ENCODE data around the gene NHSL2. TPM values are rescaled to one million over a fixed set of nuclear protein-coding genes. Genes with fewer than 3 reads are reported as not detected.

NHSL2 gene
- polyA plus RNA-seq, 1 of the 3 experiments (the other 2 are of a cell fraction): 0.61 TPM

DNA sequence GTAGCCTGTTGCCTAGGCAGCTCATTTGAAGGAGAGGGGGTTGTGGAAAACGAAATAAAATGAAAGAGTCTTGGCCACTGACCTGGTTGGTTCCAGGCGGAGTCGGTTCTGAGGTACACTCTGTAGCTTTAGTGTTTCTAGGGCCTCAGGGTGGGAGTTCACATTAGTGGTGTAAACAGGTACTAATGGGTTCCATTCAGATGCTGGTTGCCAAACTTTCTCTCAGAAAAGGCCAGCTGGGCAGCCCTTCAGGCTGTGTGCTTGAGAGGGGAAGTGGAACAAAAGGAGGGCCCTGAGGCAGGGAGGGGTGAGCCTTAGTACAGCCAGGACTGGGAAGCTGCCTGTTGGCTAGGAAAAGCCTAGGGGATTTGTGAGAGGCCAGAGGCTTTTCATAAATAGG lies 24.8 kb downstream of the NHSL2 start (continued):
- TF ChIP-seq, protein P1, sequence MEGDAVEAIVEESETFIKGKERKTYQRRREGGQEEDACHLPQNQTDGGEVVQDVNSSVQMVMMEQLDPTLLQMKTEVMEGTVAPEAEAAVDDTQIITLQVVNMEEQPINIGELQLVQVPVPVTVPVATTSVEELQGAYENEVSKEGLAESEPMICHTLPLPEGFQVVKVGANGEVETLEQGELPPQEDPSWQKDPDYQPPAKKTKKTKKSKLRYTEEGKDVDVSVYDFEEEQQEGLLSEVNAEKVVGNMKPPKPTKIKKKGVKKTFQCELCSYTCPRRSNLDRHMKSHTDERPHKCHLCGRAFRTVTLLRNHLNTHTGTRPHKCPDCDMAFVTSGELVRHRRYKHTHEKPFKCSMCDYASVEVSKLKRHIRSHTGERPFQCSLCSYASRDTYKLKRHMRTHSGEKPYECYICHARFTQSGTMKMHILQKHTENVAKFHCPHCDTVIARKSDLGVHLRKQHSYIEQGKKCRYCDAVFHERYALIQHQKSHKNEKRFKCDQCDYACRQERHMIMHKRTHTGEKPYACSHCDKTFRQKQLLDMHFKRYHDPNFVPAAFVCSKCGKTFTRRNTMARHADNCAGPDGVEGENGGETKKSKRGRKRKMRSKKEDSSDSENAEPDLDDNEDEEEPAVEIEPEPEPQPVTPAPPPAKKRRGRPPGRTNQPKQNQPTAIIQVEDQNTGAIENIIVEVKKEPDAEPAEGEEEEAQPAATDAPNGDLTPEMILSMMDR (IDR thresholded peaks at IDR 0.05): no peak
- TF ChIP-seq YY1 (IDR thresholded peaks at IDR 0.05; ENCODE audit: low read depth) (no peak), JUND (IDR thresholded peaks at IDR 0.05) (no peak), FOXM1 (IDR thresholded peaks at IDR 0.05; ENCODE audit: low read depth) (no peak)
- TF ChIP-seq, protein P2, sequence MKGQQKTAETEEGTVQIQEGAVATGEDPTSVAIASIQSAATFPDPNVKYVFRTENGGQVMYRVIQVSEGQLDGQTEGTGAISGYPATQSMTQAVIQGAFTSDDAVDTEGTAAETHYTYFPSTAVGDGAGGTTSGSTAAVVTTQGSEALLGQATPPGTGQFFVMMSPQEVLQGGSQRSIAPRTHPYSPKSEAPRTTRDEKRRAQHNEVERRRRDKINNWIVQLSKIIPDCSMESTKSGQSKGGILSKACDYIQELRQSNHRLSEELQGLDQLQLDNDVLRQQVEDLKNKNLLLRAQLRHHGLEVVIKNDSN (IDR thresholded peaks at IDR 0.05; ENCODE audit: borderline replicate concordance, low read depth): no peak
- TF ChIP-seq, protein P3, sequence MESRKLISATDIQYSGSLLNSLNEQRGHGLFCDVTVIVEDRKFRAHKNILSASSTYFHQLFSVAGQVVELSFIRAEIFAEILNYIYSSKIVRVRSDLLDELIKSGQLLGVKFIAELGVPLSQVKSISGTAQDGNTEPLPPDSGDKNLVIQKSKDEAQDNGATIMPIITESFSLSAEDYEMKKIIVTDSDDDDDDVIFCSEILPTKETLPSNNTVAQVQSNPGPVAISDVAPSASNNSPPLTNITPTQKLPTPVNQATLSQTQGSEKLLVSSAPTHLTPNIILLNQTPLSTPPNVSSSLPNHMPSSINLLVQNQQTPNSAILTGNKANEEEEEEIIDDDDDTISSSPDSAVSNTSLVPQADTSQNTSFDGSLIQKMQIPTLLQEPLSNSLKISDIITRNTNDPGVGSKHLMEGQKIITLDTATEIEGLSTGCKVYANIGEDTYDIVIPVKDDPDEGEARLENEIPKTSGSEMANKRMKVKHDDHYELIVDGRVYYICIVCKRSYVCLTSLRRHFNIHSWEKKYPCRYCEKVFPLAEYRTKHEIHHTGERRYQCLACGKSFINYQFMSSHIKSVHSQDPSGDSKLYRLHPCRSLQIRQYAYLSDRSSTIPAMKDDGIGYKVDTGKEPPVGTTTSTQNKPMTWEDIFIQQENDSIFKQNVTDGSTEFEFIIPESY (IDR thresholded peaks at IDR 0.05; ENCODE audit: borderline replicate concordance, low read depth): no peak

DNA sequence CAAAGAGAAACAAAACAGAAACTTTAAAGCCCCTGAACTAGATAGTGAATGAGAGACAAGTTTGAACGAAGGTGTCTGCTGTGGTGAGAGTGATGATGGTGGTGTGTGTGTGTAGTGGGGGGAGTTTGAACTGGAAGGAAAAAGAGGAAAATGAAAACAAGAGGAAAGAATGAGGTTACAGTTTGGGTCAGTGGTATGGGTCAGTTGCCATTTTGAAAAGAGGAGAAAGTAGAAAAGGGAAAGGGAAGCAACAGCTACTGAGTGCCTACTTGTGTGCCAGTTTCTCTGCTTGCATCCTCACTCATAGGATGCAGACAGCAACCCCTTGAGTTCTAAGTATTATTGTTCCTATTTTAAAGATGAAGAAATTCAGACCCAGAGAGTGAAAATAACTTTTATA lies 26.0 kb downstream of the NHSL2 start:
- TF ChIP-seq TCF12 (IDR thresholded peaks at IDR 0.05): no peak
- TF ChIP-seq, protein P2 (IDR thresholded peaks at IDR 0.05; ENCODE audit: borderline replicate concordance, low read depth): no peak
- no peak for TF ChIP-seq EP300 (IDR thresholded peaks at IDR 0.05; ENCODE audit: borderline replicate concordance in 1 of 2, low read depth in 1 of 2, low read length in 1 of 2)
- TF ChIP-seq, protein P3 (IDR thresholded peaks at IDR 0.05; ENCODE audit: borderline replicate concordance, low read depth): no peak
- TF ChIP-seq POLR2AphosphoS5 (IDR thresholded peaks at IDR 0.05; ENCODE audit: low read depth, low read length): no peak
- no peak for TF ChIP-seq MEF2A (IDR thresholded peaks at IDR 0.05; ENCODE audit: borderline replicate concordance, low read depth)
- TF ChIP-seq YY1 (IDR thresholded peaks at IDR 0.05; ENCODE audit: low read depth): no peak
- no peak for TF ChIP-seq FOXM1 (IDR thresholded peaks at IDR 0.05; ENCODE audit: low read depth)
- TF ChIP-seq, protein P1 (IDR thresholded peaks at IDR 0.05): no peak
- TF ChIP-seq, protein P4, sequence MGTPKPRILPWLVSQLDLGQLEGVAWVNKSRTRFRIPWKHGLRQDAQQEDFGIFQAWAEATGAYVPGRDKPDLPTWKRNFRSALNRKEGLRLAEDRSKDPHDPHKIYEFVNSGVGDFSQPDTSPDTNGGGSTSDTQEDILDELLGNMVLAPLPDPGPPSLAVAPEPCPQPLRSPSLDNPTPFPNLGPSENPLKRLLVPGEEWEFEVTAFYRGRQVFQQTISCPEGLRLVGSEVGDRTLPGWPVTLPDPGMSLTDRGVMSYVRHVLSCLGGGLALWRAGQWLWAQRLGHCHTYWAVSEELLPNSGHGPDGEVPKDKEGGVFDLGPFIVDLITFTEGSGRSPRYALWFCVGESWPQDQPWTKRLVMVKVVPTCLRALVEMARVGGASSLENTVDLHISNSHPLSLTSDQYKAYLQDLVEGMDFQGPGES (IDR thresholded peaks at IDR 0.05; ENCODE audit: low read depth, low read length): no peak
- POLR2A ChIA-PET: no interaction called here

More for the DNA sequence above, 26.0 kb downstream of the NHSL2 start:
- Histone ChIP-seq H3K4me3 (ENCODE audit: low read depth in 2 of 2, low read length in 1 of 2) (no peak overlapping the region), H4K20me1 (ENCODE audit: insufficient read depth) (no peaks in the 10 kb centered on the region), H2AFZ (ENCODE audit: low read depth) (no peak overlapping the region), H3K9me3 (no peaks in the 10 kb centered on the region), H3K9me2 (no peaks in the 10 kb centered on the region), H3K79me2 (ENCODE audit: insufficient read depth) (no peaks in the 10 kb centered on the region), H3K9ac (no peak overlapping the region), H3K4me1 (ENCODE audit: control insufficient read depth in 1 of 2, insufficient read depth in 2 of 2, low read depth in 1 of 2, low read length in 1 of 2) (no peaks in the 10 kb centered on the region), H3K27me3 (ENCODE audit: insufficient read depth) (peaks cover 26% of the 10 kb centered on the region), H3K27ac (ENCODE audit: low read depth in 2 of 2, low read length in 1 of 2) (no peak overlapping the region), H3F3A (replicated peaks; ENCODE audit: insufficient read depth) (no peaks in the 10 kb centered on the region), H3K4me2 (no peak overlapping the region), H3K36me3 (replicated peaks in 1 of 2; ENCODE audit: control insufficient read depth in 1 of 2, insufficient read depth in 2 of 2, low read length in 1 of 2) (no peaks in the 10 kb centered on the region)
- CTCF ChIA-PET: no interaction called here
- DNase-seq: no peak
- 15% methylated on average over 1 of the region's 1 CpG for WGBS (ENCODE audit: low lambda C conversion rate)
